ENCODE data around the gene LYAR. TPM values are rescaled to one million over a fixed set of nuclear protein-coding genes. Genes with fewer than 3 reads are reported as not detected.

Gene LYAR
- total RNA-seq, 1 experiment from 2014 or later = 37.5 TPM

GRCh38 chr4:4338210-4339001, 48.5 kb upstream of the LYAR start:
- no peak overlapping the region for H2AFZ ChIP-seq (ENCODE audit: low read length)
- H3K4me3 ChIP-seq (ENCODE audit: low read length) = no peak overlapping the region
- no peaks in the 10 kb centered on the region for H4K20me1 ChIP-seq (ENCODE audit: low read length)
- intact Hi-C loops (cut with micrococcal nuclease) = no loop called here
- no peaks in the 10 kb centered on the region for H3K4me1 ChIP-seq (ENCODE audit: insufficient read depth, low read length)
- TF ChIP-seq EZH2 (IDR thresholded peaks at IDR 0.05; ENCODE audit: low read length, unreplicated experiment) (no peak), EZH2phosphoT487 (IDR thresholded peaks at IDR 0.05; ENCODE audit: borderline replicate concordance, low read length) (no peak), CTCF (conservative IDR thresholded peaks at IDR 0.05; ENCODE audit: low read depth, low read length) (no peak)
- H3K27ac ChIP-seq (ENCODE audit: low read length) = no peak overlapping the region
- ATAC-seq (no peak), DNase-seq (no peak)
- no peak overlapping the region for H3K4me2 ChIP-seq (ENCODE audit: low read length)
- no TSS peak for BruUV-seq (replicated peaks)
- CTCF ChIA-PET = no interaction called here
- H3F3A ChIP-seq (ENCODE audit: low read length, unreplicated experiment) = no peaks in the 10 kb centered on the region
- no peaks in the 10 kb centered on the region for H3K9me2 ChIP-seq (replicated peaks; ENCODE audit: low read length)
- POLR2A ChIA-PET (ENCODE audit: unreplicated experiment) = no interaction called here
- H3K27me3 ChIP-seq (ENCODE audit: low read length) = no peaks in the 10 kb centered on the region
- H3K79me2 ChIP-seq (ENCODE audit: low read length) = no peaks in the 10 kb centered on the region
- no peaks in the 10 kb centered on the region for H3K9me3 ChIP-seq (ENCODE audit: low read length)
- no peaks in the 10 kb centered on the region for H3K36me3 ChIP-seq (ENCODE audit: low read depth, low read length)
- H3K9ac ChIP-seq (ENCODE audit: low read length) = no peak overlapping the region

- no peak overlapping the region for H3K4me3 ChIP-seq (ENCODE audit: low read length)
- H3K9ac ChIP-seq (ENCODE audit: low read length) = no peak overlapping the region
- H4K20me1 ChIP-seq (ENCODE audit: low read length) = no peaks in the 10 kb centered on the region
- H3F3A ChIP-seq (ENCODE audit: low read length, unreplicated experiment) = no peaks in the 10 kb centered on the region
- H3K9me2 ChIP-seq (replicated peaks; ENCODE audit: low read length) = no peaks in the 10 kb centered on the region
- TF ChIP-seq EZH2phosphoT487 (IDR thresholded peaks at IDR 0.05; ENCODE audit: borderline replicate concordance, low read length) (no peak), CTCF (conservative IDR thresholded peaks at IDR 0.05; ENCODE audit: low read depth, low read length) (peak; percentile 65)
- H3K4me2 ChIP-seq (ENCODE audit: low read length) = no peak overlapping the region
- no peaks in the 10 kb centered on the region for H3K27me3 ChIP-seq (ENCODE audit: low read length)
- BruUV-seq (replicated peaks) = no TSS peak
- ATAC-seq = peak; percentile 93
- no peak overlapping the region for H2AFZ ChIP-seq (ENCODE audit: low read length)
- no peaks in the 10 kb centered on the region for H3K36me3 ChIP-seq (ENCODE audit: low read depth, low read length)
- H3K4me1 ChIP-seq (ENCODE audit: insufficient read depth, low read length) = no peaks in the 10 kb centered on the region
- DNase-seq = peak; percentile 71
- H3K79me2 ChIP-seq (ENCODE audit: low read length) = no peaks in the 10 kb centered on the region
- no peaks in the 10 kb centered on the region for H3K9me3 ChIP-seq (ENCODE audit: low read length)
- POLR2A ChIA-PET (ENCODE audit: unreplicated experiment) = no interaction called here
- no peak overlapping the region for H3K27ac ChIP-seq (ENCODE audit: low read length)
- intact Hi-C loops (cut with micrococcal nuclease) = loop anchor here (1.0 to 2.0 kb wide), 2 partner anchors 75 to 82 kb away; no protein-coding TSS in a partner anchor
- CTCF ChIA-PET = no interaction called here
These were observed 45.0 kb upstream of the LYAR start for GRCh38 chr4:4334798-4335520.

GRCh38 chr4:4333265-4333706, 43.3 kb upstream of the LYAR start:
- CTCF ChIA-PET = no interaction called here
- no peak overlapping the region for H3K4me3 ChIP-seq (ENCODE audit: low read length)
- ATAC-seq = peak; percentile 42
- no peaks in the 10 kb centered on the region for H3K9me2 ChIP-seq (replicated peaks; ENCODE audit: low read length)
- DNase-seq = peak; percentile 21
- no peak overlapping the region for H3K4me2 ChIP-seq (ENCODE audit: low read length)
- H2AFZ ChIP-seq (ENCODE audit: low read length) = no peak overlapping the region
- H3K4me1 ChIP-seq (ENCODE audit: insufficient read depth, low read length) = no peaks in the 10 kb centered on the region
- intact Hi-C loops (cut with micrococcal nuclease) = no loop called here
- H3K36me3 ChIP-seq (ENCODE audit: low read depth, low read length) = no peaks in the 10 kb centered on the region
- H3K79me2 ChIP-seq (ENCODE audit: low read length) = no peaks in the 10 kb centered on the region
- H3K27me3 ChIP-seq (ENCODE audit: low read length) = no peaks in the 10 kb centered on the region
- H3K9ac ChIP-seq (ENCODE audit: low read length) = no peak overlapping the region
- POLR2A ChIA-PET (ENCODE audit: unreplicated experiment) = interaction anchor here (0.5 kb wide), 1 partner anchor 16 kb away, joined by 3 read pairs; no protein-coding TSS in a partner anchor
- BruUV-seq (replicated peaks) = no TSS peak
- no peaks in the 10 kb centered on the region for H3K9me3 ChIP-seq (ENCODE audit: low read length)
- no peak for TF ChIP-seq CTCF (conservative IDR thresholded peaks at IDR 0.05; ENCODE audit: low read depth, low read length)
- TF ChIP-seq EZH2 (IDR thresholded peaks at IDR 0.05; ENCODE audit: low read length, unreplicated experiment) = no peak
- no peak overlapping the region for H3K27ac ChIP-seq (ENCODE audit: low read length)
- no peaks in the 10 kb centered on the region for H4K20me1 ChIP-seq (ENCODE audit: low read length)
- no peaks in the 10 kb centered on the region for H3F3A ChIP-seq (ENCODE audit: low read length, unreplicated experiment)
